Measurements from ENCODE around the gene ZCCHC4.

ZCCHC4 gene

GRCh38 chr4:25271866-25272265, 40.7 kb upstream of the ZCCHC4 start:
- Histone ChIP-seq H3K36me3 (ENCODE audit: control insufficient read depth in 2 of 2, insufficient read depth in 1 of 2, low read length in 2 of 2) (peaks cover 0 to 15% of the 10 kb centered on the region in 2 experiments; a peak in 1 of 3 replicates), H3K4me1 (ENCODE audit: control insufficient read depth, insufficient read depth, low read length) (no peaks in the 10 kb centered on the region), H3K27ac (ENCODE audit: extremely low read depth, low read depth, low read length) (no peak overlapping the region), H3K4me3 (ENCODE audit: low read depth, low read length) (no peak overlapping the region), H3K9me3 (ENCODE audit: control insufficient read depth, insufficient read depth, low read depth, low read length) (no peaks in the 10 kb centered on the region)
- TF ChIP-seq TRIM28 (IDR thresholded peaks at IDR 0.05; ENCODE audit: borderline replicate concordance, low read length): no peak
- no peak for TF ChIP-seq ZNF18 (tag by site-specific recombination; IDR thresholded peaks at IDR 0.05)
- TF ChIP-seq FEZF1 (tag by site-specific recombination; IDR thresholded peaks at IDR 0.05): no peak
- no peak for TF ChIP-seq ZNF48 (tag by site-specific recombination; IDR thresholded peaks at IDR 0.05)
- TF ChIP-seq ZNF169 (tag by site-specific recombination; IDR thresholded peaks at IDR 0.05): no peak
- no peak for TF ChIP-seq SCRT1 (tag by site-specific recombination; IDR thresholded peaks at IDR 0.05; ENCODE audit: borderline replicate concordance)
- TF ChIP-seq REPIN1 (tag by site-specific recombination; IDR thresholded peaks at IDR 0.05; ENCODE audit: low read depth): no peak
- TF ChIP-seq PRDM10 (tag by site-specific recombination; IDR thresholded peaks at IDR 0.05): no peak
- no peak for TF ChIP-seq ZNF514 (tag by site-specific recombination; IDR thresholded peaks at IDR 0.05)
- no peak for TF ChIP-seq ZNF366 (tag by site-specific recombination; conservative IDR thresholded peaks at IDR 0.05)
- TF ChIP-seq ZBTB1 (tag by site-specific recombination; IDR thresholded peaks at IDR 0.05): no peak
- TF ChIP-seq ZNF660 (tag by site-specific recombination; IDR thresholded peaks at IDR 0.05): no peak
- no peak for TF ChIP-seq ZNF184 (tag by site-specific recombination; IDR thresholded peaks at IDR 0.05)
- no peak for TF ChIP-seq ZBTB26 (tag by site-specific recombination; optimal IDR thresholded peaks at IDR 0.05)
- no peak for TF ChIP-seq GLI4 (tag by site-specific recombination; IDR thresholded peaks at IDR 0.05)
- no peak for TF ChIP-seq ZBTB49 (tag by site-specific recombination; IDR thresholded peaks at IDR 0.05; ENCODE audit: low read depth)
- TF ChIP-seq ZNF335 (tag by site-specific recombination; conservative IDR thresholded peaks at IDR 0.05): no peak
- TF ChIP-seq ZNF26 (tag by site-specific recombination; IDR thresholded peaks at IDR 0.05): no peak
- no peak for TF ChIP-seq ZFP69B (tag by site-specific recombination; IDR thresholded peaks at IDR 0.05)
- CTCF ChIA-PET: interaction anchor here (0.6 to 0.7 kb wide), 2 partner anchors 40 to 436 kb away, joined by 3 read pairs; no protein-coding TSS in a partner anchor
- POLR2A ChIA-PET: no interaction called here
